ENCODE results near the gene MORC1.
A peak's percentile ranks its signal among the peaks of the same experiment; 100 is the strongest.
"Not testable (repeated sequence)": the region's sequence is repeated elsewhere in the genome, so short reads cannot be mapped to it uniquely, and the experiment has no call there.

MORC1 gene

GRCh38 chr3:109117939-109118338, at the start of gene MORC1:
Gene MORC1 (minus strand): TSS chr3:109118134. CDS start chr3:109118059, 75 bp downstream.
- DNase-seq (ENCODE audit: low spot score): no peak

- DNase-seq (ENCODE audit: low spot score): no peak
Observed at GRCh38 chr3:109165905-109166304, 48.0 kb upstream of the MORC1 start.

- DNase-seq (ENCODE audit: low spot score): no peak
Observed at GRCh38 chr3:109161487-109162123, 43.7 kb upstream of the MORC1 start.

GRCh38 chr3:109155828-109156227, 37.9 kb upstream of the MORC1 start:
- DNase-seq (ENCODE audit: low spot score): no peak

GRCh38 chr3:109154979-109155378, 37.0 kb upstream of the MORC1 start:
- DNase-seq (ENCODE audit: low spot score): no peak

- no peak for DNase-seq (ENCODE audit: low spot score)
Observed at GRCh38 chr3:109152320-109152719, 34.4 kb upstream of the MORC1 start.

GRCh38 chr3:109149078-109149477, 31.1 kb upstream of the MORC1 start:
- no peak for DNase-seq (ENCODE audit: low spot score)

GRCh38 chr3:109143646-109144045, 25.7 kb upstream of the MORC1 start:
- no peak for DNase-seq (ENCODE audit: low spot score)

- no peak for DNase-seq (ENCODE audit: low spot score)
Observed at GRCh38 chr3:109140318-109140717, 22.4 kb upstream of the MORC1 start.

- DNase-seq (ENCODE audit: low spot score): no peak
Observed at GRCh38 chr3:109137761-109138160, 19.8 kb upstream of the MORC1 start.

- no peak for DNase-seq (ENCODE audit: low spot score)
Observed at GRCh38 chr3:109136523-109136922, 18.6 kb upstream of the MORC1 start, which contains the start of gene C3orf85. Gene C3orf85 (plus strand): TSS chr3:109136719. CDS start chr3:109136848, 129 bp downstream.

- not testable (repeated sequence) for DNase-seq (ENCODE audit: low spot score)
Observed at GRCh38 chr3:109133474-109133816, 15.5 kb upstream of the MORC1 start.

- no peak for DNase-seq (ENCODE audit: low spot score)
Observed at GRCh38 chr3:109132801-109133473, 15.0 kb upstream of the MORC1 start.

- peak; percentile 14 for DNase-seq (ENCODE audit: low spot score)
Observed at GRCh38 chr3:109131276-109131675, 13.3 kb upstream of the MORC1 start.

GRCh38 chr3:109127553-109127952, 9.6 kb upstream of the MORC1 start:
- DNase-seq (ENCODE audit: low spot score): no peak

GRCh38 chr3:109125902-109126301, 8.0 kb upstream of the MORC1 start:
- no peak for DNase-seq (ENCODE audit: low spot score)

GRCh38 chr3:109122690-109123089, 4.8 kb upstream of the MORC1 start:
- no peak for DNase-seq (ENCODE audit: low spot score)

- DNase-seq (ENCODE audit: low spot score): no peak
Observed at GRCh38 chr3:109118584-109118983, 650 bp upstream of the MORC1 start.

- DNase-seq (ENCODE audit: low spot score): no peak
Observed at GRCh38 chr3:109116031-109116430, 1.9 kb downstream of the MORC1 start.

- no peak for DNase-seq (ENCODE audit: low spot score)
Observed at GRCh38 chr3:109115451-109115850, 2.5 kb downstream of the MORC1 start.

- DNase-seq (ENCODE audit: low spot score): peak; percentile 25
Observed at GRCh38 chr3:109114746-109115145, 3.2 kb downstream of the MORC1 start.

- no peak for DNase-seq (ENCODE audit: low spot score)
Observed at GRCh38 chr3:109112946-109113760, 4.8 kb downstream of the MORC1 start.

- DNase-seq (ENCODE audit: low spot score): no peak
Observed at GRCh38 chr3:109109574-109109973, 8.4 kb downstream of the MORC1 start.
